Skeletal muscle satellite cell (primary cell): ENCODE data around the gene CSNK1A1L.

Source experiments
- H3K27me3 ChIP-seq: 2 replicates; pipeline ENCODE4 v1.7.0; 2013; ENCODE audit warnings: low read length; ENCODE audit not compliant: control insufficient read depth, insufficient read depth
- H3K36me3 ChIP-seq: 2 replicates; pipeline ENCODE4 v1.7.0; 2013; ENCODE audit warnings: mild to moderate bottlenecking, control low read depth, low read length; ENCODE audit not compliant: insufficient read depth
- H3K4me1 ChIP-seq: 2 replicates; pipeline ENCODE4 v1.7.0; 2013; ENCODE audit warnings: low read length; ENCODE audit not compliant: control insufficient read depth, insufficient read depth
- H3K4me2 ChIP-seq: 2 replicates; pipeline ENCODE4 v1.7.0; 2013; ENCODE audit warnings: mild to moderate bottlenecking, low read length
- H3K4me3 ChIP-seq: 2 replicates; pipeline ENCODE4 v1.7.0; 2013; ENCODE audit warnings: low read length
- H3K9ac ChIP-seq: 2 replicates; pipeline ENCODE4 v1.7.0; 2013; ENCODE audit warnings: mild to moderate bottlenecking, low read depth, low read length, moderate library complexity
- H3K9me3 ChIP-seq: replicated peaks from 2 replicates; pipeline ENCODE4 v1.7.0; 2013; ENCODE audit warnings: mild to moderate bottlenecking, control low read depth, low read length

CSNK1A1L gene

DNA sequence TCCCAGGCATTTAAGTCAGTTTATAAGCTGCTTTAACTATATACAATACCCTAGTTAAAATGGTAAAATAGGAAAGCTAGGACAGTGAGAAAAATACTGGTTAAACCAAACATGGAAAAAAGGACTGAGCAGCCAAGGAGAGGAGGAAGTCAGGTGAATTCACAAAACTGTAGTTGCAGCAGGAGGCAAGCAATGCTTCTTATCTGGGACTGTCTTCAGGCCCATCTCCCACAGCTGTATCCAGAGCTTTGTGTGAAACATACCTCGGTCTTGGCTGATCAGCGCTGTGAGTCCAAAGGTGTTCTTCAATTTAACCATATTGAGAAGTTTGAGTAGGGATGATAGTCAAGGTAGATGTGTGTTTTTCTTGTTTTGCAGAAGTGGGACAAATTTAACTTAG is 30.3 kb downstream of the CSNK1A1L start:
- Histone ChIP-seq H3K27me3 (no peaks in the 10 kb centered on the region), H3K9ac (no peak overlapping the region), H3K4me3 (no peak overlapping the region), H3K36me3 (no peaks in the 10 kb centered on the region), H3K4me1 (peaks cover 8% of the 10 kb centered on the region), H3K4me2 (no peak overlapping the region), H3K9me3 (no peaks in the 10 kb centered on the region)

DNA sequence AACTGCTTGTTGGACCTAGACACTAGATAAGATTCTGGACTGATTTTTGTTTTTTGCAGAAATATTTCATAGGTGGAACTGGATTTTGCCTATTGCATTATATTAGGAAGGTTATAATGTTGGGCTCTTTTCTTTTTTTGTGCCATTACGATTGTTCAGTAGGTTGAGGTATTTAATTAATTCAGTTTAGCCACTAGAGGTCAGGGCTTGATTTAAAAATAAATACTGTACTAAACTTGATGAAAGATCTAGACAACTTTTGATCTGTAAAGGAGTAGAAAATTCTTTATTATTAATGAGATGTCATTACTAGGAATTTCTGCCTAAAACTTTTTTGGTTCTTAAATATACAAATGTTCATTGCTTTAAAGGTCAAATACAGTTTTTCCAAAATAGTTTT is 30.8 kb downstream of the CSNK1A1L start:
- Histone ChIP-seq H3K4me3 (no peak overlapping the region), H3K27me3 (no peaks in the 10 kb centered on the region), H3K4me1 (peaks cover 8% of the 10 kb centered on the region), H3K9me3 (no peaks in the 10 kb centered on the region), H3K4me2 (no peak overlapping the region), H3K9ac (no peak overlapping the region), H3K36me3 (no peaks in the 10 kb centered on the region)

DNA sequence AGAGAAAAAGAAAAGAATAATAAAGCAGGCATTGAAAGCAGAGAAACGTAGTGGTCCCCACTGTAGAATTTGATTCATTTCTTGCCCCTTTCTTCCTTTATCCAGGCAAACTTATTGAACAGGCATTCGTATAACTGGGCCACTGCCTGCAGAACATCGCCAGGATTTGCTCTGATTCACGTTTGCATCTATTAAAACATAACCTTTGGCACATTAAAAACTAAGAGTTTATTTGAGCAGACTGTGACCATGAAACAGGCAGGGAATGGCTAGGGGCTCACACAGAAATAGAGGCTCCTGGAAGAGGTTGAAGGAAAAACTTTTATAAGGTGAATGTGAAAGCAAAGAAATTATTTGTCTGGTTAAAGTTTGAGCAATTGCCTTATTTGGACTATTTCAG is 33.4 kb downstream of the CSNK1A1L start:
- Histone ChIP-seq H3K36me3 (no peaks in the 10 kb centered on the region), H3K9me3 (no peaks in the 10 kb centered on the region), H3K4me3 (no peak overlapping the region), H3K4me1 (peaks cover 8% of the 10 kb centered on the region), H3K27me3 (no peaks in the 10 kb centered on the region), H3K9ac (no peak overlapping the region), H3K4me2 (no peak overlapping the region)

DNA sequence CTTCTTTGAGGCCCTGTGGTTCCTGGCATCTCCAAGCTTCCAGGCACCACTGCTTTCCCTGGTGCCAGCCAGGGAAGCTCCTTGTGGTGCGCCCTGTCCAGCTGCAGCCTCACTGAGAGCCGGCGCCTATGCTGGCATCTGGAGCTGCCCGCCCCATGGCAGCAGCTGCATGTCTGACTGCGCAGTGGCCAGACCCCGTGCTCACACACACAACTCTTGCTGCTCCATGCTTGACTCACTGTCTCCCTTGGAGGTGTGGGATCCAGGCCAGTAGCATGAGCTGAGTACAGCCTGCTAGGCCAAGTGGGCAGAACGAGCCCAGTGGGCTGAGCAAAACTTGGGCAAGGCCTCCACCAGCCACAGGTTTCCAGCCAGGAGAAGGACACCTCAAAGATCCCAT is 34.5 kb downstream of the CSNK1A1L start:
- no peaks in the 10 kb centered on the region for H3K27me3 ChIP-seq
- H3K4me1 ChIP-seq = peaks cover 8% of the 10 kb centered on the region
- no peak overlapping the region for H3K9ac ChIP-seq
- no peak overlapping the region for H3K4me3 ChIP-seq
- no peaks in the 10 kb centered on the region for H3K9me3 ChIP-seq
- no peaks in the 10 kb centered on the region for H3K36me3 ChIP-seq
- H3K4me2 ChIP-seq = no peak overlapping the region

DNA sequence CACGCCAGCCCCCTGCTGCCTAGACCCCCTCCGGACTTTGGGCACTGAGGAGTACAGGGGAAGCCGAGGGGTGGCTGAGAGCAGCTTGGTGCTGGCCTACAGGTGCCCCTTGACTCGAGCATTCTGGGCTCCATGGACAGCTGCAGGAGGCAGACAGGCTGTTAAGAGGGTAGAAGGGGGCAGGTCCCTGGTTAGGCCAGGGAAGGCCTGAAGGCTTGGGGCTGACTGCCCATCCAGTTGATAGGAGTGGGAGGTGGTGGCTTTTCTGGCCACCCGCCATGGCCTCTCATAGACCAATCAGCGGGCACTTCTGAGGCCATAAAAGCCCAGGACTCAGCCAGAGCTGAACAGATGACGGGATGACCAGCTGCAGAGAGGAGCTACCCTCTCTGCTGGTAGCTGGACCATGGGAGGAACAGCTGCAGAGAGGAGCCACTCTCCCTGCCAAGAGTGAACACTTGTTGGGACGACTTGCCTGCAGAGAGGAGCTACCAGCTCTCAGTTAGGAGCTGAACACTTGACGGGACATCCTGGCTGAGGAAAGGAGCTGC is 35.2 kb downstream of the CSNK1A1L start:
- Histone ChIP-seq H3K4me2 (no peak overlapping the region), H3K9ac (no peak overlapping the region), H3K9me3 (no peaks in the 10 kb centered on the region), H3K4me3 (no peak overlapping the region), H3K36me3 (no peaks in the 10 kb centered on the region), H3K4me1 (peaks cover 8% of the 10 kb centered on the region), H3K27me3 (no peaks in the 10 kb centered on the region)

DNA sequence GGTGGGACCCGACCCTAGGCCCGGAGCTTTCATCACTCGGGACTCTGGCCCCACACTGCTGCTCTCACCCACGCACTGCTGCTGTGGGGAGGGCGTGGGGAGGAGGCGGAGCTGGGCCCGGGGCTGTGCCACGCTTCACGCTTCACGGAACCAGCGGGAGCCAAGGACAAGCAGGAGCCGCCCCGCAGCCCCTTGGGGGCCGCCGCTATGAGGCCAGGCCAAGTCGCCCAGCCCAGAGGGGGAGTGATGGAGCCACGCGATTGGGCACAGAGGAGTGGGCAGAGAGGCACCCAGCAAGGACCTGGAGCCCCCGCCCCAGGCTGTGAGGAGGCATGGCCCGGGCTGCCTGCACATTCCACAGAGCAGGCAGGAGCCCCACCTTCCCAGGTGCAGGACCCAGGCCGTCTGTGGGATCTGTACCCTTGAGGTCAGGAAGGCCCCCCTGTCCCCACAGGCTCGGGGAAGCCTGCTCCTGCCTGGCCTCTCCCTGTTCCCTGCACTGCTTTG is 35.8 kb downstream of the CSNK1A1L start:
- no peaks in the 10 kb centered on the region for H3K27me3 ChIP-seq
- H3K4me2 ChIP-seq = no peak overlapping the region
- no peak overlapping the region for H3K4me3 ChIP-seq
- peaks cover 8% of the 10 kb centered on the region for H3K4me1 ChIP-seq
- H3K36me3 ChIP-seq = no peaks in the 10 kb centered on the region
- H3K9me3 ChIP-seq = no peaks in the 10 kb centered on the region
- no peak overlapping the region for H3K9ac ChIP-seq

DNA sequence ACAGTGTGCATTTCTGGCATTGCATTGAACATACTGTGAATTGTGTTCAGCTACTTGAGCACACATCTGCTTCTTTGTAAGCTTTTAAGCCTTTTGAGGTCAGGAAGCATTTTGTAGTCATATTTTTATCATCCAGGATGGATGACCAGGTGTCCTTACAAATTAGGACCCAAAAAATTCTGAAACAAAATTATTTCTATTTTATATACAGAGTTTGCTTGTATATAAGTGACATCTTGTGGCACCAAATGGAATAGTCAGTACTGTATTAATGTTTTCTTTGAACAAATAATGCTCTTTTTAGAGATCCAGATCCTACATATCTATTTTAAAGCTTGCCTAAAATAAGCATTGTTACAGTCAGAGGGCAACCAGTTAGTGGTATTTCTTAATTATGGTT is 36.5 kb downstream of the CSNK1A1L start:
- Histone ChIP-seq H3K27me3 (no peaks in the 10 kb centered on the region), H3K4me3 (no peak overlapping the region), H3K9me3 (no peaks in the 10 kb centered on the region), H3K4me2 (no peak overlapping the region), H3K9ac (no peak overlapping the region), H3K4me1 (peaks cover 8% of the 10 kb centered on the region), H3K36me3 (no peaks in the 10 kb centered on the region)

DNA sequence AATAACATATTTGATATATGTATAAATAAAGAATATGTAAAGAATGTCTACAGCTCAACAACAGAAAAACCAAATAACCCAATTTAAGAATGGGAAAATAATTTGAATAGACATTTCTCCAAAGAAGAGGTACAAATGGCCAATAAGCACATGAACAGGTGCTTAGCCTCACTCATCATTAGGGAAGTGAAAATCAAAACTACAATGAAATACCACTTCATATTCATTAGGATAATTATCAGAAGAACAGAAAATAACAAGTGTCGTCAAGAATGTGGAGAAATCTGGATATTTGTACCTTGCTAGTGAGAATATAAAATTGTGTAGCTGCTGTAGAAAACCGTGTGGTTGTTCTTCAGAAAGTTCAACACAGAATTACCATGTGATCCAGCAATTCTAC is 37.6 kb downstream of the CSNK1A1L start:
- Histone ChIP-seq H3K4me3 (no peak overlapping the region), H3K9ac (no peak overlapping the region), H3K4me2 (no peak overlapping the region), H3K27me3 (no peaks in the 10 kb centered on the region), H3K9me3 (no peaks in the 10 kb centered on the region), H3K4me1 (peaks cover 8% of the 10 kb centered on the region), H3K36me3 (no peaks in the 10 kb centered on the region)

DNA sequence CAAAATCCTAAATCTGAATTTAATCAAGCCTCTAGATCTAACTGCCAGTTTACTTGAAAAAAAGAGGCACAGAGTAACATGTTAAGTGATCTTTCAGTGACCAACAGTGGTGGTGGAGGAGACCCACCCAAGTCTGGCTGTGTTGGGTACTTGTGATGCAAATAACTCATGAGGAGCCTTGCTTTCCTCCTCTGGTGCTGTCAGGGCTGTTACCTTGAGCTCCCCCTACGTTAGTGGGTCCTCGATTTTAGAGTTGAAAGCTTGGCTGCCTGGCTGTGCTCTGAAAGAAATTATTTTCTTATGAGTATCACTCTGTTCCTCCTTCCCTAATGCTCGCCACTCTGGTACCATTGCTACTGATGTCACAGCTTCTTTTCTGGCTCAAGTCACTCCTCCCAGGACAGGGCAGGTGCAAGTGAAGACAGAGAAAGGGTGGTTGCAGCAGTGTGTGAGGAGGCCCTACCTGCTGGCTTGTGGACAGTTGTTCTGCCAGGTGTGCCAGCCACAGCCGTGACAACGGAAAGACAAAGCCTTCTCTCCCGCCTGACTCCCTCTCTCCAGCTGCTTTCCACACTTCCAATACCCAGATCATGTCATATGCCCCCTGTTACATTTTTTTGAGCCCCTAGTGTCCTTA is 39.5 kb downstream of the CSNK1A1L start:
- Histone ChIP-seq H3K4me2 (no peak overlapping the region), H3K27me3 (no peaks in the 10 kb centered on the region), H3K9ac (no peak overlapping the region), H3K4me1 (peaks cover 5% of the 10 kb centered on the region), H3K4me3 (no peak overlapping the region), H3K36me3 (no peaks in the 10 kb centered on the region), H3K9me3 (no peaks in the 10 kb centered on the region)

DNA sequence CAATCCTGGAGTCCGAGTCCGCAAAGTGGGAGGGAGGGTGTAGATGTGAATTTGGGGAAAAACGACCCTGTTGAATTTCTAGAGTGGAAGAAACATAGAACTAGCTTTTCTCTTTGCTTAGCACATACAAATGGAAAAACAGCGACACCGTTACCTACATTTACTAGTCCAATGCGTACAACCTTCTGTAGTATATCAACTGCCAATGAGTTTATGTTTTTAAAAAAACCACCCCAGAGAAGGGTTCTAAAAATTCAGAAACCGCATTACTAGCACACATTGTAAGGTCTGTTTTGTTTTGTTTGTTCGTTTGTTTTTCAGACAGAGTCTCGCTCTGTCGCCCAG is 45.6 kb downstream of the CSNK1A1L start:
- peak overlapping the region; percentile 92 for H3K4me3 ChIP-seq
- no peaks in the 10 kb centered on the region for H3K27me3 ChIP-seq
- H3K4me1 ChIP-seq = peaks cover 12% of the 10 kb centered on the region
- H3K36me3 ChIP-seq = peaks cover 4% of the 10 kb centered on the region
- H3K4me2 ChIP-seq = peak overlapping the region; percentile 89
- H3K9ac ChIP-seq = peak overlapping the region; percentile 89
- H3K9me3 ChIP-seq = no peaks in the 10 kb centered on the region

DNA sequence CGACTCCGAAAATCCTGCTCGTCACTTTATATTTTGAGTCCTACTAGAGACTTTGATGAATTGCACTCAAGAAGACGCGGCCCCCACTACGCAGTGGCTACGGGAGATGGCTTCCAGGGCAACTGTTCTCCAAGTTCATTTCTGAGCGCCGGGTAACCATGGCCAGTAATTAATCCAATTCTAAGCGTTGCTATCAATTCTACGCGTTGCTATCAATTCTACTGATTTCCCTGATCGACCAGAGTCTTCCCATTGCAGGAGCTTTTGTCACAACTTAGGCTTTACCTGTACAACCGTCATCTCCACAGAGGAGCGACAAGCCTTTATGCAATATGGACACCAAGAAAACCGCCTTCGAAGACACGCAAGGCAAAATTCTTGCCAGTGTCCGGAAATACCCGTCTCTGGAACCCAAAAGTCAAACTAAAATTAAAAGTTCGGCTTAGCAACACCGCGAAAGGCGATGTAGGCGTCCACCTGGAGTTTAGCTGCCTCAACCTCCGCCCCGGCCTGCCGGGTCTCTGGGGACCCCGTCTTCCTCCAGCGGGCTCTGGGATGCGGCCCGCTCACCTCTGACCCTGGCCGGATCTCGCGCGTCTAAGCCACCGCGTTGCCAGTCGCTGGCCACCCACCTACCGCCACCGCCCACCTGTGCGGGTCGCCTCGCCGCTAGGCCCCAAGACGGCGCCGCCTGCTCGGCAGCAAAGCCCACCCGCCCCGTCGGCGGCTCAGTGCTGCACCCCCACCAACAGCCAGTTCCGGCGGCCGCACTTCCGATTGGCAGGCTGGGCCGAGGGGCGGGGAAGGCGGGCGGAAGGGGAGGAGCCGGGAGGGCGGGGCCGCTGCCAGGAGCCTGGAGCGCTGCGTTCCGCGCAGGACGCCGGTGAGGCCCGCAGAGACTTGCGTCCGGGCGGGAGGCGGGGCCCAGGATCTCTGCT is 46.3 kb downstream of the CSNK1A1L start, which contains the start of gene SUPT20H:
SUPT20H (minus strand) TSS at position 779 of the 938 bp plus-strand sequence. CDS start 8,198 bp downstream, outside the sequence.
- H3K9me3 ChIP-seq = no peaks in the 10 kb centered on the region
- H3K27me3 ChIP-seq = no peaks in the 10 kb centered on the region
- H3K9ac ChIP-seq = peak within 1 kb of the TSS; percentile 89
- H3K4me3 ChIP-seq = peak within 1 kb of the TSS; percentile 92
- H3K4me2 ChIP-seq = peak within 1 kb of the TSS; percentile 91
- peaks cover 12% of the 10 kb centered on the region for H3K4me1 ChIP-seq
- peaks cover 4% of the 10 kb centered on the region for H3K36me3 ChIP-seq
